IMR-90 (cell line): ENCODE measurements around the gene FMN1.

Experiments
- RCOR1 ChIP-seq: IDR thresholded peaks from 2 replicates; pipeline ENCODE4 v1.6.1; 2012; ENCODE audit warnings: mild to moderate bottlenecking, low read length, improper control_type of control experiment; ENCODE audit not compliant: insufficient replicate concordance
- TF ChIP-seq, protein P1 (sequence below): fragments of 150-350 bp; IDR thresholded peaks from 2 replicates; pipeline ENCODE4 v1.6.1; 2017; ENCODE audit warnings: mild to moderate bottlenecking, antibody characterized with exemption, low read length, low read depth

DNA sequence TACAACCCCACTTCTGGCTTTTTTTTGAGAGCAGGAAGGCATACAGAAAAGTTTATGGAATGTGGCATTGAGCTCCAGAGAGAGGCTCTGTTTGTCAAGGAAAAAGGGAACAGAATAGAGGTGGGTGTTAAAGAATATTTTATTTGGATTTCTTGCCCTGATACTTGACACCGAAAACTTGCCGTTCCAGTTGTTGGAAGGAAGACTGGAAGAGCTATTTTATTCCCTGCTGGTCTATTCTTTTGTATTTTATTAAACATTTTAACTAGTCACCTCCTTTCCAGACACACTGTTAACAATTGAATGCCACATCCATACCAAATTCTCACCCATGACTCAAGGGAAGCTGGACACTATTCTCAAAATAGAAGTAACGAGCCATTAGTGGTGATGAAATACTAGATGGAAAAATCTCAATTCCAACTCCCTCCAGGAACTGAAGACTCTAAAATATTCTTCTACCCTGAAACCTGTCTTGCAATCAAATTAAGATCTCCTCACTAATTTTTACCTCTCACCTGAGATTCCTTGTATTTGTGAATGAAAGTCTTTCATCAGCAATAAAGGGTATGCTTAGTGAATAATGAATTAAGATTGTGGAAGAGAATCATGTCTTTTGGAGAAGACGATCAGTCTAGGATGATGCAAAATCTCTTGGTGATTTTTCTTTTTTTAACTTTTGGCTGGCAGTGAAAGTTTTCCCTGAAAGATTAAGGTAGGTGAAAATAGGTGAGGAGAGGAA, 448.2 kb downstream of the FMN1 start:
- TF ChIP-seq RCOR1 = no peak
- TF ChIP-seq, protein P1, sequence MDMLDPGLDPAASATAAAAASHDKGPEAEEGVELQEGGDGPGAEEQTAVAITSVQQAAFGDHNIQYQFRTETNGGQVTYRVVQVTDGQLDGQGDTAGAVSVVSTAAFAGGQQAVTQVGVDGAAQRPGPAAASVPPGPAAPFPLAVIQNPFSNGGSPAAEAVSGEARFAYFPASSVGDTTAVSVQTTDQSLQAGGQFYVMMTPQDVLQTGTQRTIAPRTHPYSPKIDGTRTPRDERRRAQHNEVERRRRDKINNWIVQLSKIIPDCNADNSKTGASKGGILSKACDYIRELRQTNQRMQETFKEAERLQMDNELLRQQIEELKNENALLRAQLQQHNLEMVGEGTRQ = no peak
